EL (cell line): ENCODE data around the gene SND1.

Experiments used
- DNase-seq: peaks from one replicate; pipeline ENCODE4 v3.0.0-alpha.2; 2016

SND1 gene

GRCh38 chr7:128063088-128063487, 411.1 kb downstream of the SND1 start:
- DNase-seq = no peak

- no peak for DNase-seq
These were observed 413.9 kb downstream of the SND1 start for GRCh38 chr7:128065872-128066271.

DNA sequence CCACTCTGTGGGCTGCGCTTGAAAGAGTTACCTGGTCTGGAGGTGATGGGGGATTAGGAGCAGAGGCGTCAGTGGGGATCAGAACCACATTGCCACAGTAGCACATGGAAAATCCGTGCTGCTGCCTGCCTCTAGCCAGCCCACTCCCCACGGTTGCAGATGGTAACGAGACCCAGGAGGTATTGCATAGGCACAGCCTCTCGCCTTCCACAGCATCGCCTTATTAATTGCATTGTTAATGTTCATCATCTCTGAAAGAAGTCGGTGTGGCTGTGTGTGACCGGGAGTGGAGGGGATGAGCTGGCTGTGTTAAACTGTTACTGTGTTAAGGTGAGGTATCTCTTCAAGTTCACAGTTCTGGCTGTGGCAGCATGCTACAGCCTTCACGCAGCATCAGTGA, 414.4 kb downstream of the SND1 start:
- DNase-seq = no peak

- DNase-seq = no peak
These were observed 414.9 kb downstream of the SND1 start for GRCh38 chr7:128066858-128067257.

DNA sequence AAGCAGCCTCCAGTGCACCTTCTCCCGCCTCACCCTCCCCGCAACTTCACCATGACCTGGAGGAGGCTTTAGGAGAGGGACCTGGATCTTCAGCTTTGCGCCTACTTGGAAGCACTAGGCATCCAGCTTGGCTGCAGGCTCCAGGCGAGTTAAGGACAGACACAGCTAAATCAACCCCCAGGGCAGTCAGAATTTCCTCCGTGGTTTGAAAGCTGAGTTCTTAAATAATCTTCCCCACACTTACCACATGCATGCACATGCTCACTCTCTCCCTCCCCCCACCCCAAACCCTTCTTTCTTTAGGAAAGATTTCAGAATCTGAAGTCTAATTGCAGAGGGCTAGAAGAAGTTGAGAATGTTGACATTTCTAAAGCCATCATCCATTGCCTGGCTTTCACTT, 416.0 kb downstream of the SND1 start:
- DNase-seq = no peak

DNA sequence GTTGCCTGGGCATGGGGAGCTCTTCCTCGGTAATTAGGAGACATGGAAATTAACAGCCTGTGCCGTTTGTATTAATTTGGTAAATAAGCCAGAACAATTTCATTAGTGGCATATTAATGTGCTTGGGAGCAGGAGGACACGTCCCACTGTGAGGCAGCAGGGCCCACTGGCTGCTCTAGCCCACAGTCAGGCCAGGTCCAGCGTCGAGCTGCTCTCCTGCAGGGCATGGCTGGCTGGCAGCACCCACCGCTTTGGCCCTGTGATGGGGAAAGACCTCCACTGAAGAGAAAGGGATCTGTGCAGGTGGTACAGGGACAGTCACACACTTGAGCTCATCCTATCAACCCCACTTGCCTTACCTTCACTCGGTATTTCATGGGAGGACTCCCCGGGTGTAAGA, 416.8 kb downstream of the SND1 start:
- DNase-seq = no peak

- DNase-seq = no peak
These were observed 417.7 kb downstream of the SND1 start for GRCh38 chr7:128069373-128070364.

DNA sequence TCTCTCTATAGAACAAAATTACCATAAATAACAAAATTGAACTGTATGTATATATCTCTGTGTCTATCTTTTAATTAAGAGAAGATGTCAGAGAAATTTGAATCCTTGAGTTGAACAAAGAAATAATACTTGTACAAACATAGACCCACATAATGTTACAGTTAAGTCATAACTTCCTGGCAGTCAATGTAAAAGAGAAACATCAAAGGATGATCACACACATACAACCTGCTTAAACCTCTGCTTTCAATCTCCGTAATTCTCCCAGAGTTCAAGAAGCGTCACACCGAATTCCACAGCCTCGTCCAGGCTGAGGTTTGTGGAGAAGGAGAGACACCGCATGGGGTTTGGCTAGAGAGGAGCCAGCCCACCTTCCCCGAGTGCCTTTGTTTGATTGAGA, 419.4 kb downstream of the SND1 start:
- no peak for DNase-seq

DNA sequence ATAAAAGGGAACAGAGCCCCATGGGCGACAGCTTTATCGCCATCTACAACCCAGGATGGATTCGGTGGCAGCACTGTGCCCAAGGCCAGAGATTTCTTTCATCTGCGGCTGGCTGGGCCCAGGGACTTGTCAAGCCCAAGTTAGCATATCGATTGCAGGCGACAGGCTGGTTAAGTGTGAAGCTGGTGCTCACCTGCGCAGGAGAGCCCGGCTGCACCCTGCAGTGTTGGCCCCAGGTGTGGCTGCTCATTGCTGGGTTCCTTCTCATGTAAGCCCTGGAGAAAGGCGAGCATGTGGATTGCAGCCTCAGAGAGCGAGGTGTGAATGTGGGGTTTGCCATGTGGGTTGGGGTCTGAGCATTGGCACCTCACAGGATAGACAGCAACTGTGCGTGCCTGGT, 419.8 kb downstream of the SND1 start:
- no peak for DNase-seq

DNA sequence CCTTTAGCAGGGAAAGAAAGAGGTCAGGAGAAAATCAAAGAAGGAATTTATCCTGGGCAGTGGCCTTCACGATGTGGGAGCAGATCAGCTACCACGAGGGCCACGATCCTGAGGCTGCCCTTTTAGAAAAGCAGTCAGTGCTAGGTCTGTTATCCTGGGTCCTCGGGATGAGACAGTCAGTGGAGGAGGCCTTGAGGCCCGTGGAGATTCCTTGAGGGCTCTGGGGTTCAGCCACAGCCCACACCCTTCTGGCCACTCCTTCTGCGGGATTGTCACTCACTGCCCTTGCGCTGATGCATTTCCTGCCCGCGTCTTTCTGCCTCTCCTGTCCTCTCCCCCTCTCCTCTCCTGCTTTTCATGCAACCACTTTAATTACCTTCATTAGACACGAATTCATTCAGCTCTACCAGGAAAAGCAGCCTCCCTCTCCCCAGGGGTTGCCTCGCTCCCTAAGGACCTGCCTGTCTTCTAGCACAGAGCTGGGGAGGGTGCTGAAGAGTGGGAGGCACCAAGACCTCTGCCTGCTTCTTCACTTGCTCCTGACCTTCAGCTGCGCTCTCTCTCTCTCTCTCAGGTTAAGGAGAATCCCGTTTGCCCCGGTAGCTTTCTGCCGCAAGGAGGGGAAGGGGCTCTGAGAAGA, 421.8 kb downstream of the SND1 start:
- DNase-seq = peak; percentile 10

- no peak for DNase-seq
These were observed 422.3 kb downstream of the SND1 start for GRCh38 chr7:128074336-128074735.

DNA sequence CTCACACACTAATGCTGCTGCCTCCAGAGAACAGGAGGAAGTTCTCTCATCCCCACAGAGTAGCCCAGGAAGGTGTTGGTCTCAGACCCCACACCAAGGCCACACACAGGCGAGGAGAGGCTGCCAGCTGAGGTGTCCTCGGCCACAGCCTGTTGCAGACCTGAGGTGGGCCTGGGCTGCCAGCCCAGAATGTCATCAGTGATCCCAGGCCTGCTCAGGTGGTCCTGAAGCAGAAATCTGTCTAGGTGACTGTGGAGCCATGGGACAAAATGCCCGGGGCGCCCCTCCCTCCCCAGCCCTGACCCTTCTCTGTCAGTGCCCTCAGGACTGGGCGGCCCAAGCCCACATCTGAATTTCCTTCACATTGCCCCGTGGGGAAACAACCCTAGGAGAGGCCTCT, 422.7 kb downstream of the SND1 start:
- DNase-seq = no peak

GRCh38 chr7:128075242-128076095, 423.5 kb downstream of the SND1 start:
- DNase-seq = no peak

- no peak for DNase-seq
These were observed 424.3 kb downstream of the SND1 start for GRCh38 chr7:128076196-128076795.

- DNase-seq = no peak
These were observed 424.8 kb downstream of the SND1 start for GRCh38 chr7:128076796-128077271.

- DNase-seq = no peak
These were observed 426.3 kb downstream of the SND1 start for GRCh38 chr7:128078309-128078708.

DNA sequence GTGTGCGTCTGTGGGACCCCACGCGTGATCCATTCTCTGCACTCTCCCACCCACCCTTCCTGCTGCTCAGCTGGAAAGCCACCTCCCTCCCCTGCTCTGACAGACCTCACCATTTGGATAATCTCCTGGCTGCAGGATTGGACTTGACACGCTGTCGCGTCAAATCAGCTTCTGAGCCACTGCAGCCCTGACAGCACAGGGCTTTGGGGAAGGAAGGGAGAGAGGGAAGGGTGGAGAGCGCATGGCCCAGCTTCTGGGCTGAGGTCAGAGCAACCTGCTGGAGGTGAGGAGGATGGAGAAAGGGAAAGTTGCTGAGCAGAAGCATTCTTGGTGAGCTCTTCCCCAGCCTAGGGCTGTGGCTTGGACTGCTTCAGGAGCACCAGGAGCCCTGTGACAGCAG, 428.2 kb downstream of the SND1 start:
- no peak for DNase-seq

- no peak for DNase-seq
These were observed 429.4 kb downstream of the SND1 start for GRCh38 chr7:128081351-128081750.

GRCh38 chr7:128081808-128082207, 429.8 kb downstream of the SND1 start:
- DNase-seq = no peak

GRCh38 chr7:128082431-128082830, 430.4 kb downstream of the SND1 start:
- DNase-seq = no peak

- peak; percentile 45 for DNase-seq
These were observed 433.1 kb downstream of the SND1 start for GRCh38 chr7:128084896-128085608.

- DNase-seq = no peak
These were observed 438.5 kb downstream of the SND1 start for GRCh38 chr7:128090492-128090891.
